ENCODE data around the gene WDR17. TPM values are rescaled to one million over a fixed set of nuclear protein-coding genes. Genes with fewer than 3 reads are reported as not detected.

The WDR17 gene
- total RNA-seq, 2 donors from 2014 or later, result 3.5 to 7.3 TPM

DNA sequence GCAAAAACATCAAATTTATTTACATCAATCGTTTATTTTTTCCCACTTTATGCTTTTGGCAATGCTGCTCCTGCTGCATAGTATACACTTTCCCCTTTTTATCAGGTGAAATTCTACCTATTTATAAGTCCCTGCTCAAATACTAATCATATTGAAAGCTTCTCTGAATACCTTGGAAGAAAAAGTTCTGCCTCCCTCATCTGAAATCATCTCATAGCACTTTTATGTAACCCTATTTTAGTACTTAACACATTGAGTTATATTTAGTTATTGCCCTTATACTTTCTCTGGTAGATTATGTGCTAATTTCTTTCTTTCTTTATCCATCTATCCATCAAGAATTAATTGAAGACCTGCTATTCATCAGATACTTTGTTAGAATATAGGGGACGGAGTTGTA is 1.1 kb upstream of the WDR17 start:
- Mint-ChIP-seq H3K4me1 (peaks cover 5% of the 10 kb centered on the region), H3K36me3 (ENCODE audit: low read depth) (no peaks in the 10 kb centered on the region), H3K27ac (no peak overlapping the region), H3K4me3 (no peak overlapping the region), H3K27me3 (ENCODE audit: insufficient read depth) (peaks cover 2% of the 10 kb centered on the region), H3K9me3 (peaks cover 1% of the 10 kb centered on the region)
- no peak overlapping the region for H3K9ac ChIP-seq (ENCODE audit: extremely low read depth, low read length, poor library complexity, severe bottlenecking)
- no peak overlapping the region for H3K27ac ChIP-seq (ENCODE audit: low read depth, low read length)
- DNase-seq, result no peak
- H3K4me1 ChIP-seq (ENCODE audit: control insufficient read depth, insufficient read depth, low read length), result no peaks in the 10 kb centered on the region
- H3K9me3 ChIP-seq (ENCODE audit: control insufficient read depth, low read length), result no peaks in the 10 kb centered on the region
- TF ChIP-seq, protein P1, sequence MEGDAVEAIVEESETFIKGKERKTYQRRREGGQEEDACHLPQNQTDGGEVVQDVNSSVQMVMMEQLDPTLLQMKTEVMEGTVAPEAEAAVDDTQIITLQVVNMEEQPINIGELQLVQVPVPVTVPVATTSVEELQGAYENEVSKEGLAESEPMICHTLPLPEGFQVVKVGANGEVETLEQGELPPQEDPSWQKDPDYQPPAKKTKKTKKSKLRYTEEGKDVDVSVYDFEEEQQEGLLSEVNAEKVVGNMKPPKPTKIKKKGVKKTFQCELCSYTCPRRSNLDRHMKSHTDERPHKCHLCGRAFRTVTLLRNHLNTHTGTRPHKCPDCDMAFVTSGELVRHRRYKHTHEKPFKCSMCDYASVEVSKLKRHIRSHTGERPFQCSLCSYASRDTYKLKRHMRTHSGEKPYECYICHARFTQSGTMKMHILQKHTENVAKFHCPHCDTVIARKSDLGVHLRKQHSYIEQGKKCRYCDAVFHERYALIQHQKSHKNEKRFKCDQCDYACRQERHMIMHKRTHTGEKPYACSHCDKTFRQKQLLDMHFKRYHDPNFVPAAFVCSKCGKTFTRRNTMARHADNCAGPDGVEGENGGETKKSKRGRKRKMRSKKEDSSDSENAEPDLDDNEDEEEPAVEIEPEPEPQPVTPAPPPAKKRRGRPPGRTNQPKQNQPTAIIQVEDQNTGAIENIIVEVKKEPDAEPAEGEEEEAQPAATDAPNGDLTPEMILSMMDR (conservative IDR thresholded peaks at IDR 0.05), result no peak
- no peaks in the 10 kb centered on the region for H3K36me3 ChIP-seq (ENCODE audit: control insufficient read depth, insufficient read depth, low read length)
- H3K27me3 ChIP-seq (ENCODE audit: control insufficient read depth, insufficient read depth, low read length, poor library complexity, severe bottlenecking), result no peaks in the 10 kb centered on the region
- WGBS, 2 experiments (ENCODE audit: insufficient coverage in 1 of 2, insufficient read length in 1 of 2), result 86 to 100% methylated on average over 1 of the region's 2 CpGs
- no peak overlapping the region for H3K4me3 ChIP-seq (ENCODE audit: low read length)

DNA sequence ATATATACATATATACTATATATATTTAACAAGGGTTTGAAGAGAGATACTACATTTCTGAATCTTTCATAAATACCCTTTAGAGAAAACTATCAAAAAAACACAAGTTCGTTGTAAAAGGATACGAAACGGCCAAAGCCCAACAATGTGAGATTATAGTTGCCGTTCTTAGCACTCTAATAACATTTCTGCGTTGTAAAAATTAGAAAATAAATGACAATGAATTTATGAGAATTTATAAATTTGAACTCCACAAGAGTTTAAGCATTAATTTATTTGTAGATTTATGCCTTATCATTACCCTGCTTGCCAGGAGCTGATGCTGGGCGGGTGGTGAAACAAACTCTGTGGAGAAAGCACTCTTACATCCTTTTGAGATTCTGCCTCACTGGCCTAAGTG is 1.1 kb downstream of the WDR17 start:
- no peaks in the 10 kb centered on the region for H3K9me3 ChIP-seq (ENCODE audit: control insufficient read depth, low read length)
- peaks cover 2% of the 10 kb centered on the region for H3K27me3 Mint-ChIP-seq (ENCODE audit: insufficient read depth)
- no peaks in the 10 kb centered on the region for H3K27me3 ChIP-seq (ENCODE audit: control insufficient read depth, insufficient read depth, low read length, poor library complexity, severe bottlenecking)
- no peak overlapping the region for H3K27ac ChIP-seq (ENCODE audit: low read depth, low read length)
- no peaks in the 10 kb centered on the region for H3K36me3 ChIP-seq (ENCODE audit: control insufficient read depth, insufficient read depth, low read length)
- no peak overlapping the region for H3K4me3 ChIP-seq (ENCODE audit: low read length)
- H3K36me3 Mint-ChIP-seq (ENCODE audit: low read depth), result no peaks in the 10 kb centered on the region
- 90% methylated on average over 6 of the region's 6 CpGs; no CpG with 5 or more reads in 1 of the 2 experiments for WGBS, 2 experiments (ENCODE audit: insufficient coverage in 1 of 2, insufficient read length in 1 of 2)
- H3K9ac ChIP-seq (ENCODE audit: extremely low read depth, low read length, poor library complexity, severe bottlenecking), result no peak overlapping the region
- H3K4me3 Mint-ChIP-seq, result no peak overlapping the region
- no peak overlapping the region for H3K27ac Mint-ChIP-seq
- TF ChIP-seq, protein P1 (conservative IDR thresholded peaks at IDR 0.05), result no peak
- DNase-seq, result no peak
- no peaks in the 10 kb centered on the region for H3K9me3 Mint-ChIP-seq
- H3K4me1 ChIP-seq (ENCODE audit: control insufficient read depth, insufficient read depth, low read length), result no peaks in the 10 kb centered on the region
- peaks cover 5% of the 10 kb centered on the region for H3K4me1 Mint-ChIP-seq

DNA sequence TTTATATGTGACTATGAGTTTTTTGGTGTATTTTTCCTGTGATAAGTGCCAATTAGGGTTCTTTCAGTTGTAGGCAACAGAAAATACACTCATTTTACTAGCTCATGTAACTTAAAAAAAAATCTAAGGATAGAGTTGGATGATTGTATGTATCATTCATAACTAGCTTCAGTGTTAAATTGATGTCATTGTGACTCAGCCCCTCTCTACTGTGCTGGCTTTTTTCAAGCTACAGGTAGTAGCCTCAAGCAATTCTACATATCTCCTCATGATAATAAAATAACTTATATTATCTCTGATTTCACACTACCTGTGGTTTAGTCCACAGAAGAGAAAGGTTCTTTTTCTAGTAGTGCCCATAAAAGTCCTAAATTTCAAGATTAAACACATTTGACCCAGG is 11.9 kb downstream of the WDR17 start:
- H3K4me1 ChIP-seq (ENCODE audit: control insufficient read depth, insufficient read depth, low read length), result no peaks in the 10 kb centered on the region
- no peaks in the 10 kb centered on the region for H3K4me1 Mint-ChIP-seq
- DNase-seq, result no peak
- no peaks in the 10 kb centered on the region for H3K27me3 ChIP-seq (ENCODE audit: control insufficient read depth, insufficient read depth, low read length, poor library complexity, severe bottlenecking)
- H3K4me3 ChIP-seq (ENCODE audit: low read length), result no peak overlapping the region
- TF ChIP-seq, protein P1 (conservative IDR thresholded peaks at IDR 0.05), result no peak
- no peaks in the 10 kb centered on the region for H3K36me3 Mint-ChIP-seq (ENCODE audit: low read depth)
- H3K27me3 Mint-ChIP-seq (ENCODE audit: insufficient read depth), result no peaks in the 10 kb centered on the region
- H3K27ac Mint-ChIP-seq, result no peak overlapping the region
- no peaks in the 10 kb centered on the region for H3K9me3 ChIP-seq (ENCODE audit: control insufficient read depth, low read length)
- H3K9ac ChIP-seq (ENCODE audit: extremely low read depth, low read length, poor library complexity, severe bottlenecking), result no peak overlapping the region
- no peak overlapping the region for H3K27ac ChIP-seq (ENCODE audit: low read depth, low read length)
- H3K36me3 ChIP-seq (ENCODE audit: control insufficient read depth, insufficient read depth, low read length), result no peaks in the 10 kb centered on the region
- H3K4me3 Mint-ChIP-seq, result no peak overlapping the region
- H3K9me3 Mint-ChIP-seq, result no peaks in the 10 kb centered on the region

All from endodermal cell (in vitro differentiated cells).